Stimulated activated CD8-positive, alpha-beta memory T cell treated with anti-CD3 and anti-CD28 coated beads, Interleukin-4, amount 100 ng/mL, for 4 hours (primary cell): Measurements from ENCODE around the gene ABHD11.
"Not testable (repeated sequence)": the region's sequence is repeated elsewhere in the genome, so short reads cannot be mapped to it uniquely, and the experiment has no call there.

Source experiments
- DNase-seq, 2 donors: peaks; one replicate each; pipeline ENCODE4 v3.0.0-alpha.2; 2020; ENCODE audit warnings: low read depth in 2 of 2, low spot score in 1 of 2

The ABHD11 gene

GRCh38 chr7:73742753-73743641 lies 4.4 kb upstream of the ABHD11 start:
- DNase-seq: no peak

DNA sequence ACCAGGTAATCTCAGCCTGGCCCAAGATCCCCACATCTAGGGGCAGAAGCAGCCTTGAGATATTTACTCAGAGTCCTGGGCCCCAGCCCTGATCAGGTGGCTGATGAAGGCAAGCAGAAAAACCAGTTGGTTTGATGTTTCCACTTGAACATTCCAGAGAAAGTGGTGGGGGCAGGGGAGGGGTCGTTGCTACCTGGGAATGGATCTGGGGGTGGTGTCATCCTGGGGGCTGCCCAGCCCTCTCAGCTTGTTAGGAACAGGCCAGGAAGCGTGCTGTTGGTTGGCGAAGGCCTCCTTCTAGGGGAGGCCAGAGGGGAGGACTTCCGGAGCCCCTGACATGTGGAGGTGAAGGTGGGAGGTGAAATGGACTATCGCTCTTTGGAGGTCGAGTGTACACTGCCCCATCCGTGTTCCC lies 3.7 kb upstream of the ABHD11 start:
- no peak for DNase-seq

DNA sequence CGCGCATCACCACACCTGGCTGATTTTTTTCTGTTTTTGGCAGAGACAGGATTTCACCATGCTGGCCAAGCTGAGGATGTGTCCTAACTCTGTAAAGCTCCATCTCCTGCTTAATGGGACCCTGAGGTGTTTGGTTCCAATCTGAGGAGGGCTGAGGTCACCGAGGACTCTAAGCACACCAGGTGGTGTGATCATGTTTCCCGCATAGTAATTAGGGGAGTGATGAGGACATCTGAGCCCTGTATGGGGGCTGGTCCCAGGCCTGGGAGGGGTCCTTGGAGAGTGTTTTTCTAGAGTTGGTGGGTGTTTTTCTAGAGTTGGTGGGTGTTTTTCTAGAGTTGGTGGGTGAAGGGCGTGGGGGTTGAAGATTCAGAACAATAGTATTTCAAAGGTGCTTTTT lies 3.0 kb upstream of the ABHD11 start:
- no peak for DNase-seq

DNA sequence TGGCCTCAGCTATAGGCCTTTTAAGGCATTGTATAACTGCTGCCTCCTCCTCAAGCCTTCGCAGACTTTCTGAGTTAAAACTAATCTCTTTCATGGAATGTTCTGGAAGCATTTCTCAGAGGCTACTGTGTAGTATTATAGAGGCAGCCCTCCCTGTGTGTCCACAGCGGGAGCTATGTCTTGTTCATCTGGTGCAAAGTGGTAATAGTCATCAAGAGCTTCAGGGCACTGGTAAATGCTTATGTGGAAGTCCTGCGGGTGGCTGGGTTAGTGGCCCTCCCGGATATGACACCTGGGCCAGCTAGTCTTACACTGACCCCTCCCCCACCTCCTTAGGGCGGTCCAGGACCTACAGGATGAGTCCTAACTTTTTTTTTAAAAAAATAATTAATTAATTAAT lies 2.2 kb upstream of the ABHD11 start:
- no peak for DNase-seq

- no peak for DNase-seq
These were observed 1.6 kb upstream of the ABHD11 start for GRCh38 chr7:73740212-73740611.

- no peak for DNase-seq
These were observed 775 bp upstream of the ABHD11 start for GRCh38 chr7:73739387-73739767.

- no peak for DNase-seq
These were observed 386 bp downstream of the ABHD11 start for GRCh38 chr7:73738220-73738611.

GRCh38 chr7:73737491-73738219 lies 947 bp downstream of the ABHD11 start:
- no peak for DNase-seq

GRCh38 chr7:73736885-73737284 lies 1.7 kb downstream of the ABHD11 start:
- no peak for DNase-seq

DNA sequence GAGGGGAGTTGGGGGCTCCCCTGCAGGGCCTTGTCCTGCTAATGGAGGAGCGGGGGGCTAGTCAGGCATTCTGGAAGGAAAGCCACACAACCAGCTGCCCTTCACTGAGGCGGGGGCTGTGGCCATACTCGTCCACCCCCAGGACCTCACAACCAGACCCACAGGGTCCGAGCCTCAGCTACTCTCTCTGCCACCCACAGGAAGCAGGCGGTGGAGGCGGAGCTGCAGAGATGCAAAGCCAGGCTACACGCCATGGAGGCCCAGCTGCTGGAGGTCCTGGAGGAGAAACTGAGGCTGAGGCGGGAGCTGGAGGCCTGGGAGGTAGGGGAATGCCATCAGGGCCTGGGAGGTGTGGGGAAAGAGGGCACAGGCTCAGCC lies 3.1 kb downstream of the ABHD11 start:
- DNase-seq: no peak

- DNase-seq: peak; percentile 60 to 70
These were observed 3.7 kb downstream of the ABHD11 start for GRCh38 chr7:73734619-73735527.

DNA sequence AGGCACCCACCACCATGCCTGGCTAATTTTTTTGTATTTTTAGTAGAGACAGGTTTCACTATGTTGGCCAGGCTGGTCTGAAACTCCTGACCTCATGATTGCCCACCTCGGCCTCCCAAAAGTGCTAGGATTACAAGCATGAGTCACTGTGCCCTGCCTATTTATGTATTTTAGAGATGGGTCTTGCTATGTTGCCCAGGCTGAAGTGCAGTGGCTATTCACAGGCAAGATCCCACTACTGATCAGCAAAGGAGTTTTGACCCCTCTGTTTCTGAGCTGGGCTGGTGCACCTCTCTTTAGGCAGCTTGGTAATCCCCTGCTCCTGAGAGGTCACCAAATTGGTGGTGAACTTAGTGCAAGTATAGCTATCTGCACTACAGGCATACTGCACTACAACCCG lies 6.2 kb downstream of the ABHD11 start:
- no peak for DNase-seq

- no peak for DNase-seq
These were observed 8.1 kb downstream of the ABHD11 start for GRCh38 chr7:73730485-73730884.

DNA sequence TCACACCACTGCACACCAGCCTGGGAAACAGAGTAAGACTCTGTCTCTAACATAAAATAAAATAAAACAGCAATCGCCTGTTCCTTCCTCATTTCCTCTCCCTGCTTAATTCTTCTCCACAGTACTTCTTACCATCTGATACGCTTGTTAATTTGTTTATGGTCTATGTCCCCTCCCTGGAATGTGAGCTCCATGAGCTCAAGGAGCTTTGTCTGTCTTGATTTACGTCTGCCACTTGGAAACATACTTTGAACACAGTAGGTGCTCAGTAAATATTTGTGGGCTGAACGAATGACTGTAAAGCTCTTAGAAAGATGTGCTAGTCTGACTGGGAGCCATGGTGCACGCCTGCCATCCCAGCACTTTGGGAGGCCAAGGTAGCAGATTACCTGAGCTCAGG lies 10.1 kb downstream of the ABHD11 start:
- no peak for DNase-seq

DNA sequence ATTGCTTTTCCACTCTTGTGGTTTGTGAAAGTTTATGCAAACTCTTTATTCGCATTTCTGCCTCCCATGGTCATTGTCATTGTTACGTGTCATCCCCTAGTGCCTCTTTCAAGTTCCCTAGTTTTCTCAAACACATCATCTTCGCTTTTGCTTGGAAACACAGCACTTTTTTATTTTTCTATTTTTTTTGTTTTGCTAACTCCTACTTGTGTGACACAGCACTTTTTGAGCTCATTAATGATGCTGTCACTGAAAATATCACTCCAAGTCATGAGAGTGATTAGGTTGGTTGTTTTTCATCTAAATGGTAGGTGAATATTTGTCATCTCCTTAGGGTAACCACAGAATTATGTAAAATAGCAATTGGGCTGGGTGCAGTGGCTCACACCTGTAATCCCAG lies 10.7 kb downstream of the ABHD11 start:
- DNase-seq: no peak

DNA sequence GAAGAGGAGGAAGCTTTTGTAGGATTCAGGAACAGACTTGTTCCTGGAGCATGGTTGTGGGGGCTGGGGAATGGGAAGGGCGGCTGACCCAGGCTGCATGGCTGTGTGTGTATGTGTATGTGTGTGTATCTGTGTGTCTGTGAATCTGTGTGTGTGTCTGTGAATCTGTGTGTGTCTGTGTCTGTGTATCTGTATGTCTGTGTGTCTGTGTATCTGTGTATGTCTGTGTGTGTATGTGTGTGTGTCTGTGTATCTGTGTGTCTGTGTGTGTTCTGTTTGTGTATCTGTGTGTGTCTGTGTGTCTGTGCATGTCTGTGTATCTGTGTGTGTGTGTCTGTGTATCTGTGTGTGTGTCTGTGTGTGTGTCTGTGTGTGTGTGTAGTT lies 12.5 kb downstream of the ABHD11 start:
- DNase-seq: no peak

DNA sequence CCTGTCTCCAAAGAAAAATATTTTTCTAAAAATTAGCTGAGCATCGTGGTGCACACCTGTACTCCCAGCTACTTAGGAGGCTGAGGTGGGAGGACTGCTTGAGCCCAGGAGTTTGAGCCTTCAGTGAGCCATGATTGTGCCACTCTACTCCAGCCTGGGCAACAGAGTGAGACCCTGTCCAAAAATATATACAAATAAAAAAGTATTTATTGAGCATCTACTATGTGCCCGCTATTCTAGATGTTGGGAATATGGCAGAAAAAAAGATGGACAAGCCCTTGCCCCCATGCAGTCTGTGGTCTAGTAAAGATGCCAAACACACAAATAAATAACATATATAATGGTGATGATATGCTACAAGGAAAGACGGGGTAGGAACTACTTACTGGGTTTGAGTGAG lies 14.8 kb downstream of the ABHD11 start:
- no peak for DNase-seq

GRCh38 chr7:73722785-73723184 lies 15.8 kb downstream of the ABHD11 start:
- no peak for DNase-seq

- DNase-seq: not testable (repeated sequence)
These were observed 16.4 kb downstream of the ABHD11 start for GRCh38 chr7:73722182-73722581.

DNA sequence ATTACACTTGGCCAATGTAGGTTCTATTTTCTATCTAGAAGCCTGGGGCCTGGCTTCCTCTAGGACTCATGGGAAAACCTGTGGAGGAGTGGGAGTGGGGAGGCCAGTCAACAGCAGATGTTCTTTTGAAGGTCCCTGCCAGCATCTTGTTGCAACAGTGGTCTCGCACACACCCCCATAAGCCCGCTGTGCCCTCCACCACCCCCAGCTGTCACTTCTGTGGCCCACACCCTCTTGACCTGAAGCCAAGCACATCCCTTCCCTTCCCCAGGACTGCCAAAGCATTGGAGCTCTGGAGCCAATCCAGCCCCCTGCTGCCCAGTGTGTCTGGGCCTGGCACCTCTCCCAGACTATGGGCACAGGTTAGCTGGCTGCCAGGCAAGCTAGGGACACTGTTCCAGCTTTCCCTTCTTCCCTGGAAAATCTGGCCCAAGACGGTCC lies 17.2 kb downstream of the ABHD11 start:
- no peak for DNase-seq

GRCh38 chr7:73720443-73720842 lies 18.2 kb downstream of the ABHD11 start:
- DNase-seq: not testable (repeated sequence)

GRCh38 chr7:73719806-73720169 lies 18.8 kb downstream of the ABHD11 start:
- no peak for DNase-seq
